OCI-LY1 (cell line): ENCODE data around the gene ASGR1.

Experiments
- CTCF ChIP-seq: fragments of 200-600 bp; sonication (generic), shearing (Covaris generic); IDR thresholded peaks from 2 replicates; pipeline ENCODE4 v1.5.1; 2017; ENCODE audit warnings: mild to moderate bottlenecking, antibody characterized with exemption, low read length, moderate library complexity, mixed read lengths
- EZH2 ChIP-seq: fragments of 200-600 bp; sonication (generic), shearing (Covaris generic); IDR thresholded peaks from 2 replicates; pipeline ENCODE4 v1.8.0; 2017; ENCODE audit warnings: borderline replicate concordance, mixed run types, mild to moderate bottlenecking, antibody characterized with exemption, low read length, moderate library complexity, mixed read lengths

GRCh38 chr17:7178973-7179316 lies 225 bp downstream of the ASGR1 start:
- TF ChIP-seq CTCF (no peak), EZH2 (no peak)
